GM21717 (cell line): ENCODE data around the gene VAPA.
A peak's percentile ranks its signal among the peaks of the same experiment; 100 is the strongest.

Experiments used
- ATAC-seq: cut with Tn5 transposase; IDR thresholded peaks from one replicate; pipeline ENCODE4 v1.9.1; 2021; ENCODE audit warnings: mild to moderate bottlenecking, moderate library complexity; ENCODE audit not compliant: unreplicated experiment

Gene VAPA

DNA sequence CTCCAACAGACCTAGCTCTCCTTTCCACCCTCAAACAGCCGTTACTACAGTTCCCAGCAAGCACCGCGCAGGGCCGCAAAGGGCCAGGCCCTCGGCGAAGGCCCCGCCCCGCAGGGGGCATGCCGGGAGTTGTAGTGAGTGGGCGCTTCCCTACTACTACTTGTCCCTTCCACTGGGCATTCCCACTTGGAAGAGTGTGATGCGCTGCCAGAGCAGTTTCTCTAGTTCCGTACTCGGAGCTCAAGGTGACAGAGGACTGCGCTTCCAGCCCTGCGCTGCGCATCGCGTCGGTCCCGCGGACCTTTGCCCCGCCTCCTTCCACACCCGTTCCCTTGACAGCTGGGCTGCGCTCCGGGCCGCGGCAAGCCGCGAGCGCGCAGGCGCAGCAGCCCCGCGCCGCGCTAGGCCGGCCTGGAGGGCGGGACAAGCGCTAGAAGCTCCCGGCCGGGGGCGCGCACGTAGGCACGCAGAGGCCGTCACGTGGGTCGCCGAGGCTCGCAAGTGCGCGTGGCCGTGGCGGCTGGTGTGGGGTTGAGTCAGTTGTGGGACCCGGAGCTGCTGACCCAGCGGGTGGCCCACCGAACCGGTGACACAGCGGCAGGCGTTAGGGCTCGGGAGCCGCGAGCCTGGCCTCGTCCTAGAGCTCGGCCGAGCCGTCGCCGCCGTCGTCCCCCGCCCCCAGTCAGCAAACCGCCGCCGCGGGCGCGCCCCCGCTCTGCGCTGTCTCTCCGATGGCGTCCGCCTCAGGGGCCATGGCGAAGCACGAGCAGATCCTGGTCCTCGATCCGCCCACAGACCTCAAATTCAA is at the start of gene VAPA:
Gene VAPA, plus strand, starts transcription at position 491 of the 808 bp plus-strand sequence. Its CDS starts 241 bp downstream, at position 732.
- peak; percentile 79 for ATAC-seq

GRCh38 chr18:9865764-9866490 is 47.9 kb upstream of the VAPA start:
- no peak for ATAC-seq

GRCh38 chr18:9866627-9867026 is 47.2 kb upstream of the VAPA start:
- ATAC-seq = no peak

GRCh38 chr18:9867071-9867594 is 46.7 kb upstream of the VAPA start:
- no peak for ATAC-seq

DNA sequence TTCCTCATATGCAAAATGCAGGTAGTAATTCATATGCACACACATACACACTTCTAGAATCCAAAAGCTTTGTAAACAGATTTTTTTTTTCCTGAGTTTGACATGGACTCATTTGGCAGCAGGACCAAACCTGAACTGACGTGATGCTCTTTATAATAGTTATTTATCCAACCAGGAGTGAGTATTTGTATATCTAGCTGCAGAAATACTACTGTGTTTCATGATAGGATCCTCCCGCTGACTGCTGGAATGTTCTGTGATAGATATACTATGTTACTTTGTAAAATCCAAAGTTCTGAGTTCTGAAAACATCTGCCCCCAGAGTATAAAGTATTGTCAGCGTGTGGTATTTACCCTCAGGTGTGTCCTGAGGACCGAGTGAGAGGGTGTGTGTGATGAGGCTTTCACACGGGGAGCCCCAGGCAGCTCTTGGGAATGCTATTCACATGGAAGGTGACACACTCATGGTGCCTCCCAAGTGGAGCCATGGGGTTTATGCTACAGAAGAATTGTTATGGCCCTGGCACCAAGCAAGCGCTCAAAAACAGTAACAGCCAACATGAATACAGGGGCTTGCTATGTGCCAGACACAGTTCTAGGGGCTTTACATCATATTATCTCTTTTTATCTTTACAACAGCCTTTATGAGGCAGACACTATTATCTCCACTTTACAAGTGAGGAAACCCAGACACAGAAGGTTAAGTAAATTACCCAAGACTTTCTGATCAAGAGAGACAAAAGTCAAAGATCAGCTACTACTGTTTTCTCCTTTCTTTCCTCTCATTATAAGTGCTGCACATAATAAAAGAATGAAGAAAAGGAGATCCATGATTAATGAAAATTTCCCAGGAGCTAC is 44.7 kb upstream of the VAPA start:
- ATAC-seq = no peak

DNA sequence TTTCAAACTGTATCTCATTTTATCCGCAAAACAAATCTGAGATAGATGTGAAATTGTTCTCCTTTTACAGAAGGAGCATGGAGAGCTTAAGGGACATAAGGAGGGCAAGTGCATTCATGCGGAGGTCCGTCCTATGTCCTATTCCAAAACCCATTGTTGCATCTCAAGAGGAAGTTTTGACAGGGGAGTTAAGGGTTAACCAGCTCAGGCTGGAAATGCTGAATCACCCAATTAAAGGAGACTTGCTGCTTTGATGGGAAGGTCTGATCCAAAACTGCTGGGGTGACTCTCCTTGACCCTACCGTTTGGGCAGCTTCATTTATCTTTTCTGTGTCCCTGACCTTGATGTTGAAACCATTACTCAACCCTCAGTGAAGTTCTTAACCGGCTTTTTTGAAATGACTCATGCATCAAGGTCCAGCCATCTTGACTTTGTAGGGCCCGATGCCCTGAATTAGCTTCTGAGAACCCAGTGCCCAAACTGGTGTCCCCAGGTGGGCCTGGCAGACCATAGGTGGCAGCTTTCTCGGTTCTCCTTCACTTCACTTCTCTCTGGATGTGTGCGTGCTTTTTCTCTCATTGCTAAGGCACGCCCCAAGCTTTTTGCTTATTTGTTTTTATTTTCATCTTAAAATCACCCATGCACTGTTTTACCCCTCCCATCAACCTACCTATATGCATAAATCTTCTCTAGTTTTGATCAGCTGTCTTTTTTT is 43.9 kb upstream of the VAPA start:
- no peak for ATAC-seq

DNA sequence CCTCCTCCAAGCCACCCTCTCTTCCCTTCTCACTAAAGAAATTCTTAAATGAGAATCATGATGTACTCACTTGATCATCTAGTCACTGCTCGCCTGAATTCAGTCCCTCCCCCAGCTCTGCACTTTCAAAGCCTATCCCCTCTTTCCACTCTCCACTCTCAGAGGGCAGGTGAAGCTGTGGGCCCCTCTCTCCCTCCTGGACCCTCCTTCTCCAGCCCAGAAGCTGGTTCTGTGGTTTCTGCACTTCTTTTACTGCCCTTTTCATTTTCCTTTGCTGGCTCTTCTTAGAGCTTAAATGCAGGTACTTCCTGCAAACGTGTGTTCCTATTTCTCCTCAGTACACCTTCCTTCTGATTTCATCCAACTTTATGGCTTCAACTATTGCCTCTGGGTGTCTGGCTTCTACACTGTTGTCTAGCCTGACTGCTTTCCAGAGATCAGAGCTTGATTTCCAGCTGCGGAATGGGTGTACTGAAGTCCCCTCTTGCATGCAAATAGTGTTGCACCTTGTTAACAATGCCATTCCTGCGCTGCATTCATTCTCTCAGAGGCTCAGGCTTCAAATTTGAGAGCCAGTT is 43.3 kb upstream of the VAPA start:
- ATAC-seq = no peak

DNA sequence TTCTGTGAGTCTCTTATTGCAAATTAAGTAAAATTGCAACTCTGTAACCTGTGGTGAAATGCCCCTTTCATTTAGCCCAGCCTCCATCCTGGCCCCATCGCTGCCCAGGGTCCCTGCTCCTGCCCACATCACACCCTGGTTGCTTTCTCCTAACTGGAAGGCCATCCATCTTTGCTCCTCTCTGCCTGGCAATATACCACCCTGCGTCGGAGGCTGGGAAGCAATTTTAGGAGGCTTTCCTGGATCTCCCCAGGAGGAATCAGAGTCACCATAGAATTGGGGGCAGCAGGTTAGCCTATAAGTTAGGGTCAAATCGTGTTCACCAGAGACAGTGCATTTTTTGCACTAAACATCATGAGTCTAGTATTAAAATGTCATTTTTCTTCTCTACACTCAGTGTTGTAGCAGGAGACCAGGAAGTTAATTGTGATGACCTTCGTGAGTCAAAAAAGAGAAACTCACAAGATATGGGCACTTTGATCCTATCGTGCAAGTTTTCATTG is 42.5 kb upstream of the VAPA start:
- no peak for ATAC-seq

GRCh38 chr18:9872823-9873222 is 41.0 kb upstream of the VAPA start:
- no peak for ATAC-seq

DNA sequence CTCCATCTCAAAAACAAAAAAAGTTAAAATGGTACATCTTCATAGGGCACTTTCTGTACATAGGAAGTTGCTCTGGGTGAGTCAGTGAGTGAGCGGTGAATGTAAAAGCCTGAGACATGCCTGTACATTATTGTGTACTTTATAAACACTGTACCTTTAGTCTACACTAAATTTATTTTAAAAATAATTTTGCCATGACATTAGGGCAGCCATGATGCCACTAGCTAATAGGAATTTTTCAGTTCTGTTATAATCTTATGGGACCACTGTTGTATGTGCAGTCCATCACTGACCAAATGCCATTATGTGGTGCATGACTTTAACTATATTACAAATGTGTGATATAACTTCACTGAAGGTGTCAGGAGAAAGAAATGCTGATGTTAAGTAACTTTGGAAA is 39.1 kb upstream of the VAPA start:
- ATAC-seq = no peak

DNA sequence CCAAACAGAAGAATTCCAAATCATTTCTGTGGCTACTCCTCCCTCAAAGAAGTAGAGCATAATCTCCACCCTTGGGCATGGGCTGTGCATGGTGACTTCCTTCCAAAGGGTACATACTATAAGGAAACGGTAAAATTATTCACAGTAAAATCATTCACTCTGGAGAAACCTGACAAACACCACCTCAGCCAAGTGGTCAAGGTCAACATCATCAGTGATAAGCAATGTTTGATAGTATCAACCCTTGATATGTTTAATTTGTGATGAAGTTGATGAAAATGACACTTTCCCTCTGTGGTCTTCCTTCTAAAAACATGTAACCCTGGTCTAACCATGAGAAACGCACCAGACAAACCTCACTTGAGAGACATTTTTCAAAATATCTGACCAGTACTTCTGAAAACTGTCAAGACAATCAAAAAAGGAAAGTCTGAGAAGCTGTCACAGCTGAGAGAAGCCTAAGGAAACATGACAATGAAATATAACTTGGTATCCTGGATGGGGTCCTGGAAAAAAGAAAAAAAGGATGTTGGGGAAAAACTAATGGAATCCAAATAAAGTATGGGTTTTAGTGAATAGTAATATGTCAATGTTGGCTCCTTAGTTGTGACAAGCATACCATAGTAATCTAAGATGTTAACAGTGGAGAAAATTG is 37.5 kb upstream of the VAPA start:
- ATAC-seq = no peak

GRCh38 chr18:9876867-9877654 is 36.8 kb upstream of the VAPA start:
- no peak for ATAC-seq

- ATAC-seq = no peak
Observed at GRCh38 chr18:9877655-9878014, 36.2 kb upstream of the VAPA start.

- ATAC-seq = no peak
Observed at GRCh38 chr18:9878095-9878494, 35.7 kb upstream of the VAPA start.

DNA sequence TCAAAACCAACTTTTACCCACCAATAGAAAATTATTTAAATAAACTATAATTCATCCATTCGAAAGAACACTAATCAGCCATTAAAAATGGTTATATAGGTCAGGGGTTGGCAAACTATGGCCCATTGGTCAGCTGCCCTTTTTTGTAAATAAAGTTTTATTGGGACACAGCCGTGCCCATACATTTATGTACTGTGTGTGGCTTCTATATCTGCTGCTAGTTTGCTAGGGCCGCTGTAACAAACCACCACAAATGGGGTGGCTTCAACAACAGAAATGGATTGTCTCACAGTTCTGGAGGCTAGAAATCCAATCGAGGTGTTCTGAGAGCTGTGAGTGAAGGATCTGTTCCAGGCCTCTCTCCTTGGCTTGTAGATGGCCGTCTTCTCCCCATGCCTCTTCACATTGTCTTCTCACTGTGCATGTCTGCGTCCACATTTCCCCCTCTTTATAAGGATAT is 35.0 kb upstream of the VAPA start:
- ATAC-seq = no peak

DNA sequence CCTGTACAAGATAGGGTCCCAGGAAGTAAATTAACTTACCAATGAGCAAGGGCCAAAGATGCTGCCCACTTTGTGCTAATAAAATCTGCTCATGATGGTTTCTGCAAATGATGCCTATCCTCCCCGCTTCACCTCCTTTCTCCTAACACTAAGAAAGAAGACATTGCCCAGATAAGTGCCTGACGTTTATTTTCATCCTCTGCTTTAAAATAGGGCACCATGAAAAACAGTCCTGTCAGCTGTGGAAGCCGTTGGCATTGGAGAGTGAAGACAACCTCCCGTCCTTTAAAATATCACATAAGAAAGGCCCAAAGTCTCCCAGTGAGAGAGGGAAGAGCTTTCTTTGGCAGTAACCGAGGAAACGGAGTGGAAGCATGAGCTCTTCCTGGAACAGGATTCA is 29.7 kb upstream of the VAPA start:
- ATAC-seq = no peak

GRCh38 chr18:9884532-9885140 is 29.2 kb upstream of the VAPA start:
- ATAC-seq = no peak
